Activated naive CD8-positive, alpha-beta T cell treated with anti-CD3 and anti-CD28 coated beads, Interleukin-2, amount 10 ng/mL, durations not matched to agents 7 days and 5 days (primary cell): ENCODE data around the gene NUP50. TPM values are rescaled to one million over a fixed set of nuclear protein-coding genes. Genes with fewer than 3 reads are reported as not detected.

Experiments used
- ATAC-seq: fragments of 150-1000 bp; cut with Tn5 transposase; one replicate; pipeline ENCODE4 v1.10.0; 2021; ENCODE audit warnings: low read depth, moderate library complexity
- POLR2A ChIA-PET: fragments of 350-600 bp; sonication (Branson Sonifier 250); formaldehyde crosslinking; loops from one replicate; lab custom pipeline; 2021; ENCODE audit warnings: antibody characterized with exemption; lab: Charles Lee
- DNase-seq: peaks from one replicate; pipeline ENCODE4 v3.0.0; 2021
- H3K27ac Mint-ChIP-seq: one replicate; pipeline ENCODE4 v1.8.0; 2022; ENCODE audit warnings: mild to moderate bottlenecking, mixed read lengths
- H3K27me3 Mint-ChIP-seq: one replicate; pipeline ENCODE4 v1.8.0; 2022; ENCODE audit warnings: mild to moderate bottlenecking, moderate library complexity, mixed read lengths
- H3K36me3 Mint-ChIP-seq: one replicate; pipeline ENCODE4 v1.8.0; 2021; ENCODE audit warnings: mild to moderate bottlenecking, mixed read lengths
- H3K4me1 Mint-ChIP-seq: one replicate; pipeline ENCODE4 v1.8.0; 2021; ENCODE audit warnings: mixed read lengths
- H3K4me3 Mint-ChIP-seq: one replicate; pipeline ENCODE4 v1.8.0; 2022; ENCODE audit warnings: mild to moderate bottlenecking, moderate library complexity, mixed read lengths
- H3K9me3 Mint-ChIP-seq: one replicate; pipeline ENCODE4 v1.8.0; 2021; ENCODE audit warnings: mixed read lengths
- total RNA-seq, 2 experiments: library from RNA; stranded (reverse); gene quantifications; one replicate each; pipeline ENCODE4 v1.2.3, GENCODE V29; 2021

NUP50 gene
- total RNA-seq, 2 experiments from 2014 or later, result 150 to 152 TPM

- no peak overlapping the region for H3K27ac Mint-ChIP-seq
- ATAC-seq (no peak), DNase-seq (no peak)
- peaks cover 1% of the 10 kb centered on the region for H3K9me3 Mint-ChIP-seq
- peaks cover 29% of the 10 kb centered on the region for H3K36me3 Mint-ChIP-seq
- no peaks in the 10 kb centered on the region for H3K27me3 Mint-ChIP-seq
- H3K4me3 Mint-ChIP-seq, result no peak overlapping the region
- POLR2A ChIA-PET, result interaction anchor here (0.7 kb wide), 1 partner anchor 1045 kb away, joined by 3 read pairs; no protein-coding TSS in a partner anchor
- no peaks in the 10 kb centered on the region for H3K4me1 Mint-ChIP-seq
Measured at GRCh38 chr22:45144916-45145315, 18.8 kb upstream of the NUP50 start.

- DNase-seq (no peak), ATAC-seq (no peak)
- Mint-ChIP-seq H3K27me3 (no peaks in the 10 kb centered on the region), H3K4me3 (no peak overlapping the region), H3K9me3 (no peaks in the 10 kb centered on the region), H3K27ac (no peak overlapping the region), H3K36me3 (peaks cover 30% of the 10 kb centered on the region), H3K4me1 (peaks cover 5% of the 10 kb centered on the region)
- POLR2A ChIA-PET, result no interaction called here
Measured at GRCh38 chr22:45149671-45150070, 14.1 kb upstream of the NUP50 start.

- no peaks in the 10 kb centered on the region for H3K27me3 Mint-ChIP-seq
- no peak overlapping the region for H3K4me3 Mint-ChIP-seq
- H3K27ac Mint-ChIP-seq, result no peak overlapping the region
- peaks cover 30% of the 10 kb centered on the region for H3K36me3 Mint-ChIP-seq
- POLR2A ChIA-PET, result interaction anchor here (0.6 kb wide), 1 partner anchor 27 kb away, joined by 3 read pairs; no protein-coding TSS in a partner anchor
- DNase-seq, result no peak
- no peak for ATAC-seq
- peaks cover 5% of the 10 kb centered on the region for H3K4me1 Mint-ChIP-seq
- no peaks in the 10 kb centered on the region for H3K9me3 Mint-ChIP-seq
Measured at GRCh38 chr22:45150139-45150538, 13.6 kb upstream of the NUP50 start.

- H3K27me3 Mint-ChIP-seq, result no peaks in the 10 kb centered on the region
- DNase-seq, result no peak
- peaks cover 5% of the 10 kb centered on the region for H3K4me1 Mint-ChIP-seq
- no peak overlapping the region for H3K4me3 Mint-ChIP-seq
- ATAC-seq, result no peak
- POLR2A ChIA-PET, result no interaction called here
- peaks cover 26% of the 10 kb centered on the region for H3K36me3 Mint-ChIP-seq
- no peak overlapping the region for H3K27ac Mint-ChIP-seq
- H3K9me3 Mint-ChIP-seq, result no peaks in the 10 kb centered on the region
Measured at GRCh38 chr22:45151503-45151902, 12.2 kb upstream of the NUP50 start.

GRCh38 chr22:45154383-45154782 lies 9.3 kb upstream of the NUP50 start:
- POLR2A ChIA-PET, result no interaction called here
- peaks cover 24% of the 10 kb centered on the region for H3K36me3 Mint-ChIP-seq
- peaks cover 7% of the 10 kb centered on the region for H3K4me1 Mint-ChIP-seq

GRCh38 chr22:45155050-45155840 lies 8.5 kb upstream of the NUP50 start:
- Mint-ChIP-seq H3K36me3 (peaks cover 22% of the 10 kb centered on the region), H3K4me1 (peaks cover 13% of the 10 kb centered on the region), H3K4me3 (no peak overlapping the region), H3K9me3 (no peaks in the 10 kb centered on the region), H3K27ac (no peak overlapping the region), H3K27me3 (no peaks in the 10 kb centered on the region)
- ATAC-seq (no peak), DNase-seq (no peak)
- POLR2A ChIA-PET, result no interaction called here

More at GRCh38 chr22:45154383-45154782, 9.3 kb upstream of the NUP50 start:
- Mint-ChIP-seq H3K9me3 (no peaks in the 10 kb centered on the region), H3K27ac (no peak overlapping the region), H3K27me3 (no peaks in the 10 kb centered on the region), H3K4me3 (no peak overlapping the region)
- DNase-seq, result no peak
- ATAC-seq, result no peak

- ATAC-seq (no peak), DNase-seq (no peak)
- no peak overlapping the region for H3K4me3 Mint-ChIP-seq
- H3K9me3 Mint-ChIP-seq, result no peaks in the 10 kb centered on the region
- H3K4me1 Mint-ChIP-seq, result peaks cover 26% of the 10 kb centered on the region
- peaks cover 18% of the 10 kb centered on the region for H3K36me3 Mint-ChIP-seq
- no peaks in the 10 kb centered on the region for H3K27me3 Mint-ChIP-seq
- POLR2A ChIA-PET, result no interaction called here
- no peak overlapping the region for H3K27ac Mint-ChIP-seq
Measured at GRCh38 chr22:45157907-45158306, 5.8 kb upstream of the NUP50 start.

GRCh38 chr22:45159652-45160462 lies 3.9 kb upstream of the NUP50 start:
- no peak for ATAC-seq
- Mint-ChIP-seq H3K27me3 (no peaks in the 10 kb centered on the region), H3K4me1 (peaks cover 25% of the 10 kb centered on the region), H3K36me3 (peaks cover 18% of the 10 kb centered on the region), H3K9me3 (no peaks in the 10 kb centered on the region), H3K27ac (peak overlapping the region; percentile 2), H3K4me3 (no peak overlapping the region)
- POLR2A ChIA-PET, result no interaction called here
- no peak for DNase-seq

- DNase-seq, result no peak
- H3K9me3 Mint-ChIP-seq, result no peaks in the 10 kb centered on the region
- H3K4me1 Mint-ChIP-seq, result peaks cover 46% of the 10 kb centered on the region
- peak overlapping the region; percentile 100 for H3K4me3 Mint-ChIP-seq
- H3K27me3 Mint-ChIP-seq, result no peaks in the 10 kb centered on the region
- ATAC-seq, result no peak
- peak overlapping the region; percentile 94 for H3K27ac Mint-ChIP-seq
- peaks cover 23% of the 10 kb centered on the region for H3K36me3 Mint-ChIP-seq
- POLR2A ChIA-PET, result interaction anchor here (1.5 to 3.3 kb wide), 3 partner anchors 11 to 33 kb away, joined by 3 to 74 read pairs (median 8); no protein-coding TSS in a partner anchor
Measured at GRCh38 chr22:45162531-45162930, 1.2 kb upstream of the NUP50 start.

- no peak for DNase-seq
- Mint-ChIP-seq H3K4me1 (peaks cover 47% of the 10 kb centered on the region), H3K9me3 (no peaks in the 10 kb centered on the region), H3K27ac (peak overlapping the region; percentile 94), H3K36me3 (peaks cover 24% of the 10 kb centered on the region), H3K4me3 (peak overlapping the region; percentile 100), H3K27me3 (no peaks in the 10 kb centered on the region)
- ATAC-seq, result peak; percentile 20
- POLR2A ChIA-PET, result interaction anchor here (0.9 to 3.3 kb wide), 7 partner anchors 11 to 250 kb away, joined by 3 to 74 read pairs (median 6); partner anchors contain the start of genes RIBC2 and SMC1B
Measured at GRCh38 chr22:45163099-45163450, 650 bp upstream of the NUP50 start.

GRCh38 chr22:45164270-45165088 lies 754 bp downstream of the NUP50 start:
- Mint-ChIP-seq H3K27me3 (no peaks in the 10 kb centered on the region), H3K9me3 (no peaks in the 10 kb centered on the region), H3K4me1 (peaks cover 55% of the 10 kb centered on the region), H3K36me3 (peaks cover 28% of the 10 kb centered on the region), H3K27ac (peak overlapping the region; percentile 99), H3K4me3 (peak overlapping the region; percentile 100)
- POLR2A ChIA-PET, result interaction anchor here (0.6 to 3.3 kb wide), 12 partner anchors 9 to 249 kb away, joined by 3 to 74 read pairs (median 5); partner anchors contain the start of genes RIBC2 and SMC1B
- peak; percentile 64 for DNase-seq
- ATAC-seq, result peak; percentile 24

GRCh38 chr22:45166932-45167331 lies 3.2 kb downstream of the NUP50 start:
- POLR2A ChIA-PET, result no interaction called here
- ATAC-seq (no peak), DNase-seq (no peak)
- Mint-ChIP-seq H3K4me3 (no peak overlapping the region), H3K4me1 (peaks cover 61% of the 10 kb centered on the region), H3K9me3 (no peaks in the 10 kb centered on the region), H3K27me3 (no peaks in the 10 kb centered on the region), H3K36me3 (peaks cover 41% of the 10 kb centered on the region), H3K27ac (no peak overlapping the region)
